Inflammatory macrophage treated with lipopolysaccharide for 1 hour (primary cell): ENCODE data around the gene ISL2.

Source experiments
- DNase-seq, 2 donors: peaks; one replicate each; pipeline ENCODE4 v3.0.0-alpha.2; 2020 to 2022

Gene ISL2

DNA sequence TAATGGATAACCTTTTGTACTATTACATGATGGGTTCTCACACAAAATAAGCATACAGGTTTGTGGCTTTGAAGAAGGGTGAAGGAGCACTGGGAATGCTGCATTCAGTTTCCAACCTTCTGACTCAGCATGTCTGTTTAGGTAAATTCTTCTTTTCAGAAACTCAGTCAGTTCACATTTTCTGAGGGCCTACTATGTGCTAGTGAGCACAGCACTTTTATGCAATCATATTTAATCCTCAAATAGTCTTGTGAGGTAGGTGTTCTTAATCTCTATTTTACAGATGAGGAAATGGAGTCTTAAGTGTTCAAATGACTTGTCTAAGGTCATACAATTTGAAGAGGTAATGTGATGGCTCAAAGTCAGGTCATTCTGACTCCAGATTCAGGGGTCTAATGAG is 41.2 kb downstream of the ISL2 start:
- no peak for DNase-seq

DNA sequence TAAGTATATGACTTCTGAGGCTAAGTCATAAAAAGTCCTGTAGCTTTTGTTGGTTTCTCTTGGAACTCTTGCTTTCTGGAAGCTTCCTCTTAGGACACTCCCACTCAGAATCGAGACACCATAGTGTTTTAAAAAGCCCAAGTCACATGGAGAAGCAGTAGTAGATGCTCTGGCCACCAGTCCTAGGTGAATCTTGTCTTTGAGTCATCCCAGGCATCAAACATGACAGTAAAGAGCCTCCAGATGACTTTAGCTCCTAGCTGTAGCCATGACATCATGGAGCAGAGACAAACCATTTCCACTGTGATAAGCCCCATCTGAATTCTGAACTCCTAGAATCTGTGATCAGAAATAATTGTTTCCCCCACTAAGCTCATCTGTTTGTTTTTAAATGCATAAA is 42.1 kb downstream of the ISL2 start:
- DNase-seq: no peak

DNA sequence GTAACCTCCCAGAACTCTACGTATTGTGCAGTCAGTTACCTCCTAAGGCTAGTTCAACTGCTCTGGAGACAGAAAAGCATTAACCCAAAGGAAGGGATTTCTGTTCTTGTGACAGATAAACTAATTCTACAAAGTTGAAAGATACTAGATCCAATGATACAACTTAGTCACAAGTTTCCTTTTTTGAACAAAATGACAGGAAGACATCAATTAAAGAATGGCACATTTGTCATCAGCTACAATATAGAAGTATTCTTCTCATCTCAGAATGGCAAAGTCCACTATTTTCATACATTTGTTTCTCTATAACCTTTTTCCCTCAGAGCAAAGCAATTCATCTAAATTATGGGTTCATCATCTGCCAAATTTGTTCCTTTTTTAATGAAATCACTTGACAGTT is 43.7 kb downstream of the ISL2 start:
- DNase-seq: no peak

DNA sequence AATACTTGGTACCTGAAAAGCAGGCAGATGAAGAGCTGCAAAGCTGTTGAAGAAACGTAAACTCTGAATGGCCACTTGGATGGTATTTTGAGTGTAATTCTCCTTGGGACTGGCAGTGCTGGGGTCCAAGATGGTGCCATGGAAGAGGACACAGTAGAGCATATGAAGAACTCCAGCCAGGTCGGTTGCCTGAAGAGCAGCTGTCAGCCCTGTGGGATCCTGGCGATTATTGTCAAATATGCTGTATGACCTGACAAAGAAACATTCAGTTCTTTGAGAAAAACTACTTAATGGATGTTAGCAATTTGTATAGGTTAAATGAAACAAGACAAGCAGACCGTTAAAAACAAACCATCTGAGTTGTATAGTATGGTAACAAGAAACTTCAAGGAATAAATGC is 44.8 kb downstream of the ISL2 start:
- DNase-seq: no peak

DNA sequence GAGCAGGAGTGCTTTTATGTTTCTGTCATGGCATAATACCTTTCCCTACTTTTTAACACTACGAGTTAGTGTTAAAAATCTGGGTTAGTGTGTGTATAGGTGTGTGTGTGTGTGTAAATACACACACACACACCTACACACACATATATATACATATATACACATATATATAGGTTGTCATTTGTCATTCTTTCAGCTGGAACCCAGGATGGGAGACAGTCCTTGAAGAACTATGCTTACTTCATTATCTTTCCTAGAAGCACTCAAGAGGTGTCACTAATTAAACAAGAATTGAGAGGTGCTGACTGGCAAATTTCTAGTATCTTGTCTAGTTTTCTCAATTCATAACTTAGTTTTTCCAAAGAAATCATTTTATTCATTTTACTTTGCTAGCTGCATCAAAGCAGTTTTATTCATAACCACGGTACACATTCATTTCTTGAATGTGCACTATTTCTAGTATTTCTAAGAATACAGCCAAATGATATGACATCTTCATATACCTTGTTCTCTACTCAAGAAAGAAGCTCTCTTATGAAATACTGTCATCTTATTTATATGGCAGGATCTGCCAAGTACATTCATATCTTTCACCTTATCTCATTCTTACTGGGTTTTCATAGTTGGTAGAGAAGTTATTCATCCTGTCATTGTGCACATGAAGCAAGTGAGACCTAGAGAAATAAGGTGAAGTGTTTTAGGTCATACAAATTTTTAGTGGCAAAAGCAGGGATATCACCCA is 46.6 kb downstream of the ISL2 start:
- DNase-seq: no peak

DNA sequence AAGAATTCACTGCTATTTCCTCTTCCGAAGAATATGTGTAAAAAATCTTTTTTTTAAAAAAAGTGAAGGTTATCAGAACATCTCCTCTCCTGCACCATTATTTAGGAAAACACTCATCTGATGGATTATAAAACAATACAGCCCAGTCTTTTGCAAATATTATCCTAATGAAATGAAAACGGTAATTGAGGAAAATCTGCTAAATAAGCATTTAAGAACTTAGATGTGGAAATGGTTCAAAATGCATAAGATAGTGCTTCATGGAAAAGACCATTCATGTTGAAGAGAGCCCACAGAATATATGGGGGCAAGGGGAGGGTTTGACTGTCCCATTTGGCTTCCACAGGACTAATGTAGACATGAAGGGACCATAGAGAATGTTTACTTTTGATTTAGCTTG is 47.8 kb downstream of the ISL2 start:
- DNase-seq: no peak

DNA sequence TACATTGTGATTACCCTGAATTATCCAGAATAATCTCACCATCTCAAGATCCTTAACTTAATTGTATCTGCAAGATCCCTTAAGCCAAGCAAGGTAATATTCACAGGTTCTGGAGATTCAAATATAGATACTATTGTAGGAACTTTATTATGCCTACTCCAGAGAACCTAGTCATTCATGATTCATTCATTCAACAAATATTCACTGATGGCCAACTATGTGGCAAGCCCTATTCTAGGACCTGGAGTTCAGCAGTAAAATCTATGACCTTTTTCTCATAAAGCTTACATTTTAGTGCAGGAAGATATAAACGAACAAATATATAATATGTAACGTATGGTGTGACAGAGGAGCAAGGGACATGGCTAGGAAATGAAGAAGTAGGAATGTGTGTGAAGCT is 49.6 kb downstream of the ISL2 start:
- DNase-seq: no peak

DNA sequence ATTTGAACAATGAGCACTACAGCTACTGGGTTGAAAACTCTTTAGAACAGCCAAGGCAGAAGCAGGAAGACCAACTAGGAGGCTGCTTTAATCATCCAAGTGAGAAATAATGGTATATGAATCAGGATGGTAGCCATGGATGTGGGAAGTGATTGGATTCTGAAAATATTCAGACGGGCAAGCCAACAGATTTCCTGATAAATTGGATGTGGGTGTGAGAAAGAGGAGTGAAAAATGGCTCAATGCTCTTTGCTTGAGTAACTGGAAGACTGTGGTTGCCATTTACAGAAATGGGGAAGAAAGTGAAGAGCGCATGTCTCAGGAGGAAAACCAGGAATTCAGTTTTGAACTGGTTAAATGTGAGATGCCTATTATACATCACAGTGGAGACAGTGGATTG is 50.4 kb downstream of the ISL2 start:
- DNase-seq: no peak

DNA sequence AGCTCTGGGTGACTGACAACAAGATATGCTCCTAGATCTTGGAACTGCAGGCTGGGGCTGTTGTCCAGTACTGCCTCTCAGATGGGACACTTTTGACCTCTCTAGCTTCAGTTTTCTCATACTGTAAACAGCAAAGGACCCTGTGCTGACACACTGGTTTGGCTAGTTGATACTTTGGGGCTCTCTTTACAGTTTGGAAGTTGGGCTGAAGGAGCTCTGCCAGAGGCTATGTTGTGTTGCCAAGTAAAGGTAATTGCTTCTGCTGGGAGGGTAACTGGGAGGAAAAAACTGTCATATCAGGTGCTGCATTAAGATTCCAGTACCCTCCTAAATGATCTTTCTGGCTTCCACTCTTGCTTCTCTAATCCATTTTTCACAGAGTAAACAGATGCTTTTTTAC is 54.0 kb downstream of the ISL2 start:
- DNase-seq: no peak

DNA sequence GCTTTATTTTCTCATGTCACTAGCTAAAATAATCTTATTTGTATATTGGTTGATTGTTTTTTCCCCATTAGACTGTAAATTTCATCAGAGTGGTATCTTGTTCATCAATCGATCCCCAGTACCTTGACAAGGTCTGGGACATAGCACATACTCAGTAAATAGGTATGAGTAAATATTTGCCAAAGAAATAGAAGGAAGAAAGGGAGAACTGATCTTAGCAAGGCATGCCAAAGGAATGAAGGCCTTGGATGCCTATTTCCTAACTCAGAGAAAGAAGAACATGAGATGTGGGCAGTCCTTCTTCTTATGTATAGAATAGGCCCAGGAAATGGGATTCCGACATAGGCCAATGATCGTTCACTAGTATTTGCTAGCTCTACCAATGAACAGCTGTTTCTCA is 54.7 kb downstream of the ISL2 start:
- DNase-seq: no peak

DNA sequence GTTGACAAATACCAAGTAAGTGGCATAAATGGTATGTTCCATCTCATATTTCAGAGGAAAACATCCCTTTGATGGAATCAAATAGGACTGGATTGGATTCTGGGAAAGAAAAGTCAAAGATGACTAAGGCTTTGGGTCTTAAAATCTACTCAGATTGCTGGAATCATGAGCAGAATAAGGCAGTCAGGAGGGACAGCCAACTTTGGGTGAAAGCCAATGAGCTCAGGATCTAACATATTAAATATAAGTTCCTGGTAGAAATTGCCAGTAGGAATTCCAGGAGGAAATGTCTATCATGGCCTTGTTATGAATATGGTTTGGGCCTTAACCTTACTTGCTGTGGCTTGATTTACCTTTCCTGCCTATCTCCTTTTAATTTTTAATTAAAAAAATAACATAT is 55.3 kb downstream of the ISL2 start:
- DNase-seq: no peak
